H1 (cell line): Measurements from ENCODE around the gene FXYD5. TPM values are rescaled to one million over a fixed set of nuclear protein-coding genes. Genes with fewer than 3 reads are reported as not detected.

ENCODE experiments used
- ASH2L ChIP-seq: fragments of 200-600, 300-600 bp; sonication (generic); IDR thresholded peaks from one replicate; pipeline ENCODE4 v1.7.1; 2017; ENCODE audit warnings: low read length
- BACH1 ChIP-seq: IDR thresholded peaks from 2 replicates; pipeline ENCODE4 v1.6.1; 2012; ENCODE audit warnings: low read length, improper control_type of control experiment
- BCL11A ChIP-seq, 2 experiments: IDR thresholded peaks; one replicate each; pipeline ENCODE4 v1.6.1; 2011; ENCODE audit warnings: low read depth in 2 of 2, low read length in 2 of 2, mild to moderate bottlenecking in 2 of 2
- CEBPB ChIP-seq: IDR thresholded peaks from 2 replicates; pipeline ENCODE4 v1.6.1; 2012; ENCODE audit warnings: low read depth, low read length
- GABPA ChIP-seq: IDR thresholded peaks from 2 replicates; pipeline ENCODE4 v1.6.1; 2011; ENCODE audit warnings: mild to moderate bottlenecking, low read length, moderate library complexity, borderline replicate concordance; ENCODE audit not compliant: insufficient read depth
- NRF1 ChIP-seq: IDR thresholded peaks from 2 replicates; pipeline ENCODE4 v1.6.1; 2011; ENCODE audit warnings: mild to moderate bottlenecking, low read depth, low read length, improper control_type of control experiment
- POLR2AphosphoS5 ChIP-seq: IDR thresholded peaks from 2 replicates; pipeline ENCODE4 v1.6.1; 2011; ENCODE audit warnings: low read depth, low read length
- RBBP5 ChIP-seq: IDR thresholded peaks from 2 replicates; pipeline ENCODE4 v1.7.1; 2012; ENCODE audit warnings: low read depth, mild to moderate bottlenecking, inconsistent platforms, low read length, moderate library complexity, borderline replicate concordance
- RXRA ChIP-seq: IDR thresholded peaks from 2 replicates; pipeline ENCODE4 v1.6.1; 2011; ENCODE audit warnings: low read depth, mild to moderate bottlenecking, low read length, moderate library complexity; ENCODE audit not compliant: insufficient read depth
- SIN3A ChIP-seq, 2 experiments: IDR thresholded peaks in 1 of 2; conservative IDR thresholded peaks in 1 of 2; 2 replicates each; pipeline ENCODE4 v1.6.1; 2011 to 2012; ENCODE audit warnings: low read length in 2 of 2, improper control_type of control experiment in 1 of 2, low read depth in 1 of 2, mild to moderate bottlenecking in 1 of 2
- polyA plus RNA-seq, 7 experiments: library from polyadenylated mRNA; depleted of rRNA in 3 of 7; stranded (reverse) in 5 of 7; unstranded in 2 of 7; fragments of >200 nt in 5 of 7; fragments of 200-250 nt in 2 of 7; gene quantifications; 1 replicate in 5 of 7; 2 replicates in 1 of 7; 4 replicates in 1 of 7; pipeline versions ENCODE4 v1.2.1 to v1.2.3, GENCODE V29; 2011 to 2013; ENCODE audit warnings: missing spikeins in 2 of 7, mixed read lengths in 2 of 7
- total RNA-seq: library from RNA; stranded (reverse); fragmentation: NEBNext Ultra II Directional; extraction: Animal tissue kit (Norgen Biotek cat#: 25700); gene quantifications from 2 replicates; pipeline ENCODE4 v1.2.1, GENCODE V29; 2021
- TF ChIP-seq, protein P1 (sequence below), 3 experiments: IDR thresholded peaks; 1 replicate in 2 of 3; 2 replicates in 1 of 3; pipeline versions ENCODE4 v1.5.1 to v1.6.1; 2011; ENCODE audit warnings: low read length in 3 of 3, mild to moderate bottlenecking in 3 of 3, inconsistent platforms in 2 of 3, low read depth in 1 of 3, moderate library complexity in 1 of 3; ENCODE audit not compliant: insufficient read depth in 1 of 3; ENCODE audit errors: control extremely low read depth in 1 of 3
- TF ChIP-seq, protein P2 (sequence below): IDR thresholded peaks from 2 replicates; pipeline ENCODE4 v1.6.1; 2012; ENCODE audit warnings: inconsistent platforms
- TF ChIP-seq, protein P3 (sequence below): IDR thresholded peaks from 2 replicates; pipeline ENCODE4 v1.6.1; 2012; ENCODE audit warnings: low read length, inconsistent platforms
- TF ChIP-seq, protein P4 (sequence below): IDR thresholded peaks from 2 replicates; pipeline ENCODE4 v1.6.1; 2011; ENCODE audit warnings: low read depth, mild to moderate bottlenecking, low read length; ENCODE audit not compliant: insufficient read depth

Gene FXYD5
- total and polyA plus RNA-seq, 2 of the 8 experiments (the other 6 are each of a cell fraction or from before 2014, with no cell fraction given) = 99.0 to 191 TPM

DNA sequence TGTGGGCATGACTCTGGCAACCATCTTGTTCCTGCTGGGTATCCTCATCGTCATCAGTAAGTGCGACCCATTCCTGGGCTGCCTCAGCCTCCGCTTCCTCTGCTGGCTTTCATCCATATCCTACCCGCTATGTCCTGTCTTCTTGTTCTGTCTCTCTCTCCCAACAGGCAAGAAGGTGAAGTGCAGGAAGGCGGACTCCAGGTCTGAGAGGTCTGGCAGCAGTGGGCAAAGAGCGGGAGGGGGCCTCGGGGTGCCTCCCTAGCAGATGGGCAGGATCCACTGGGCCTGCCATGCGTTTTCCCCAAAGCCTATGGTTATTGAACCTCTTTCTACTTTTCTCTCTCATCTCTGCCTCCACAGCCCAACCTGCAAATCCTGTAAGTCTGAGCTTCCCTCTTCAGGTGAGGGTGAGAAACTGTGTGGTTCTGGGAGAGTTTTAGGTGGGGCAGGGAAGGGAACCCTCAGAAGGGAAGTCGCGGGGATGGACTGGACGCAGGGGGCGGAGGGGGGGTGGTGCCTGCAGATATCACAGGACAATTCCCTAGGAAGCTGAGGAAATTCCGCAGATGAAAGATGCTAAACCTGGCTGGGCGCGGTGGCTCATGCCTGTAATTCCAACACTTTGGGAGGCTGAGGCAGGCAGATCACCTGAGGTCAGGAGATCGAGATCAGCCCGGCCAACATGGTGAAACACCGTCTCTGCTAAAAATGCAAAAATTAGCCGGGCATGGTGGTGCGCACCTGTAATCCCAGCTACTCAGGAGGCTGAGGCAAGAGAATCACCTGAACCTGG lies 3.1 kb upstream of the FXYD5 start (continued):
- TF ChIP-seq, protein P1, sequence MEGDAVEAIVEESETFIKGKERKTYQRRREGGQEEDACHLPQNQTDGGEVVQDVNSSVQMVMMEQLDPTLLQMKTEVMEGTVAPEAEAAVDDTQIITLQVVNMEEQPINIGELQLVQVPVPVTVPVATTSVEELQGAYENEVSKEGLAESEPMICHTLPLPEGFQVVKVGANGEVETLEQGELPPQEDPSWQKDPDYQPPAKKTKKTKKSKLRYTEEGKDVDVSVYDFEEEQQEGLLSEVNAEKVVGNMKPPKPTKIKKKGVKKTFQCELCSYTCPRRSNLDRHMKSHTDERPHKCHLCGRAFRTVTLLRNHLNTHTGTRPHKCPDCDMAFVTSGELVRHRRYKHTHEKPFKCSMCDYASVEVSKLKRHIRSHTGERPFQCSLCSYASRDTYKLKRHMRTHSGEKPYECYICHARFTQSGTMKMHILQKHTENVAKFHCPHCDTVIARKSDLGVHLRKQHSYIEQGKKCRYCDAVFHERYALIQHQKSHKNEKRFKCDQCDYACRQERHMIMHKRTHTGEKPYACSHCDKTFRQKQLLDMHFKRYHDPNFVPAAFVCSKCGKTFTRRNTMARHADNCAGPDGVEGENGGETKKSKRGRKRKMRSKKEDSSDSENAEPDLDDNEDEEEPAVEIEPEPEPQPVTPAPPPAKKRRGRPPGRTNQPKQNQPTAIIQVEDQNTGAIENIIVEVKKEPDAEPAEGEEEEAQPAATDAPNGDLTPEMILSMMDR (IDR thresholded peaks at IDR 0.05; ENCODE audit: control extremely low read depth in 1 of 3, insufficient read depth in 1 of 3, low read depth in 1 of 3, low read length in 3 of 3) = peak in 2 of 3 experiments; percentile 10 to 35; a peak in 2 of 4 replicates
- TF ChIP-seq POLR2AphosphoS5 = peak; percentile 50; the same call in 1 of the 2 replicates
- TF ChIP-seq, protein P2, sequence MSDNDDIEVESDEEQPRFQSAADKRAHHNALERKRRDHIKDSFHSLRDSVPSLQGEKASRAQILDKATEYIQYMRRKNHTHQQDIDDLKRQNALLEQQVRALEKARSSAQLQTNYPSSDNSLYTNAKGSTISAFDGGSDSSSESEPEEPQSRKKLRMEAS = no peak
- no peak for TF ChIP-seq NRF1
- no peak for TF ChIP-seq RXRA
- TF ChIP-seq, protein P3, sequence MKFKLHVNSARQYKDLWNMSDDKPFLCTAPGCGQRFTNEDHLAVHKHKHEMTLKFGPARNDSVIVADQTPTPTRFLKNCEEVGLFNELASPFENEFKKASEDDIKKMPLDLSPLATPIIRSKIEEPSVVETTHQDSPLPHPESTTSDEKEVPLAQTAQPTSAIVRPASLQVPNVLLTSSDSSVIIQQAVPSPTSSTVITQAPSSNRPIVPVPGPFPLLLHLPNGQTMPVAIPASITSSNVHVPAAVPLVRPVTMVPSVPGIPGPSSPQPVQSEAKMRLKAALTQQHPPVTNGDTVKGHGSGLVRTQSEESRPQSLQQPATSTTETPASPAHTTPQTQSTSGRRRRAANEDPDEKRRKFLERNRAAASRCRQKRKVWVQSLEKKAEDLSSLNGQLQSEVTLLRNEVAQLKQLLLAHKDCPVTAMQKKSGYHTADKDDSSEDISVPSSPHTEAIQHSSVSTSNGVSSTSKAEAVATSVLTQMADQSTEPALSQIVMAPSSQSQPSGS = no peak
- TF ChIP-seq, protein P4, sequence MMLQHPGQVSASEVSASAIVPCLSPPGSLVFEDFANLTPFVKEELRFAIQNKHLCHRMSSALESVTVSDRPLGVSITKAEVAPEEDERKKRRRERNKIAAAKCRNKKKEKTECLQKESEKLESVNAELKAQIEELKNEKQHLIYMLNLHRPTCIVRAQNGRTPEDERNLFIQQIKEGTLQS = no peak
- no peak for TF ChIP-seq GABPA
- TF ChIP-seq SIN3A (conservative IDR thresholded peaks at IDR 0.05 in 1 of 2, IDR thresholded peaks at IDR 0.05 in 1 of 2; ENCODE audit: low read depth in 1 of 2, low read length in 2 of 2) = no peak
- no peak for TF ChIP-seq BACH1
- TF ChIP-seq BCL11A (IDR thresholded peaks at IDR 0.05; ENCODE audit: low read depth in 2 of 2, low read length in 2 of 2) = no peak
- no peak for TF ChIP-seq ASH2L
- no peak for TF ChIP-seq CEBPB
- TF ChIP-seq RBBP5 = no peak
